ENCODE data around the gene RAD51.
A peak's percentile ranks its signal among the peaks of the same experiment; 100 is the strongest.

The RAD51 gene

DNA sequence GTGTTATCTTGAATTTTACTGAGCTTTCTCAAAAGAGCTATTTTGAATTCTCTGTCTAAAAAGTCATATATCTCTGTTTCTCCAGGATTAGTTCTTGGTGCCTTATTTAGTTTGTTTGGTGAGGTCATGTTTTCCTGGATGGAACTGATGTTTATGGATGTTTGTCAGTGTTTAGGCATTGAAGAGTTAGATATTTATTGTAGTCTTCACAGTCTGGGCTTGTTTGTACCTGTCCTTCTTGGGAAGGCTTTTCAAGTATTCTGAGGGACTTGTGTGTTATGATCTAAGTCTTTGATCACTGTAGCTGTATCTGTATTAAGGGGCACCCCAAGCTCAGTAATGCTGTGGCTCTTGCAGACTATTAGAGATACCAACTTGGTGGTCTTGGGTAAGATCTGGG, 10.6 kb upstream of the RAD51 start:
- H3K4me3 ChIP-seq (ENCODE audit: low read depth, low read length) = no peak overlapping the region
- TF ChIP-seq, protein P1, sequence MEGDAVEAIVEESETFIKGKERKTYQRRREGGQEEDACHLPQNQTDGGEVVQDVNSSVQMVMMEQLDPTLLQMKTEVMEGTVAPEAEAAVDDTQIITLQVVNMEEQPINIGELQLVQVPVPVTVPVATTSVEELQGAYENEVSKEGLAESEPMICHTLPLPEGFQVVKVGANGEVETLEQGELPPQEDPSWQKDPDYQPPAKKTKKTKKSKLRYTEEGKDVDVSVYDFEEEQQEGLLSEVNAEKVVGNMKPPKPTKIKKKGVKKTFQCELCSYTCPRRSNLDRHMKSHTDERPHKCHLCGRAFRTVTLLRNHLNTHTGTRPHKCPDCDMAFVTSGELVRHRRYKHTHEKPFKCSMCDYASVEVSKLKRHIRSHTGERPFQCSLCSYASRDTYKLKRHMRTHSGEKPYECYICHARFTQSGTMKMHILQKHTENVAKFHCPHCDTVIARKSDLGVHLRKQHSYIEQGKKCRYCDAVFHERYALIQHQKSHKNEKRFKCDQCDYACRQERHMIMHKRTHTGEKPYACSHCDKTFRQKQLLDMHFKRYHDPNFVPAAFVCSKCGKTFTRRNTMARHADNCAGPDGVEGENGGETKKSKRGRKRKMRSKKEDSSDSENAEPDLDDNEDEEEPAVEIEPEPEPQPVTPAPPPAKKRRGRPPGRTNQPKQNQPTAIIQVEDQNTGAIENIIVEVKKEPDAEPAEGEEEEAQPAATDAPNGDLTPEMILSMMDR (IDR thresholded peaks at IDR 0.05; ENCODE audit: control insufficient read depth, extremely low read depth, insufficient read depth) = no peak
- DNase-seq (ENCODE audit: low read depth) = no peak

DNA sequence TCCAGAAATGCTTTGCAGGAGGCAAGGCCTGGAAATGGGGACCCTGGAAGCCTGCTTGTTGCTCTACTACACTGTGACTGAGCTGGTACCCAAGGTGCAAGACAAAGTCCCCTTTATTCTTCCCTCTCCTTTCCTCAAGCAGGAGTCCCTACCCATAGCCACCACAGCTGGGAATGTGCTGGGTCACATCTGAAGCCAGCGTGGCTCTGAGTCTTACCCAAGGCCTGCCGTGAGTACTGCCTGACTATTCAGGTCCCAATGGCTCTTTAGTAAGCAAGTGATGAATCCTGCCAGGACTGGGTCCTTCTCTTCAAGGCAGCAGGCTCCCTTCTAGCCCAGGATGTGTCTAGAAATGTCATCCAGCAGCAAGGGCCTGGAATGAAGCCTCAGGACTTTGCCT, 9.6 kb upstream of the RAD51 start:
- no peak for DNase-seq (ENCODE audit: low read depth)
- H3K4me3 ChIP-seq (ENCODE audit: low read depth, low read length) = no peak overlapping the region
- TF ChIP-seq, protein P1 (IDR thresholded peaks at IDR 0.05; ENCODE audit: control insufficient read depth, extremely low read depth, insufficient read depth) = no peak

DNA sequence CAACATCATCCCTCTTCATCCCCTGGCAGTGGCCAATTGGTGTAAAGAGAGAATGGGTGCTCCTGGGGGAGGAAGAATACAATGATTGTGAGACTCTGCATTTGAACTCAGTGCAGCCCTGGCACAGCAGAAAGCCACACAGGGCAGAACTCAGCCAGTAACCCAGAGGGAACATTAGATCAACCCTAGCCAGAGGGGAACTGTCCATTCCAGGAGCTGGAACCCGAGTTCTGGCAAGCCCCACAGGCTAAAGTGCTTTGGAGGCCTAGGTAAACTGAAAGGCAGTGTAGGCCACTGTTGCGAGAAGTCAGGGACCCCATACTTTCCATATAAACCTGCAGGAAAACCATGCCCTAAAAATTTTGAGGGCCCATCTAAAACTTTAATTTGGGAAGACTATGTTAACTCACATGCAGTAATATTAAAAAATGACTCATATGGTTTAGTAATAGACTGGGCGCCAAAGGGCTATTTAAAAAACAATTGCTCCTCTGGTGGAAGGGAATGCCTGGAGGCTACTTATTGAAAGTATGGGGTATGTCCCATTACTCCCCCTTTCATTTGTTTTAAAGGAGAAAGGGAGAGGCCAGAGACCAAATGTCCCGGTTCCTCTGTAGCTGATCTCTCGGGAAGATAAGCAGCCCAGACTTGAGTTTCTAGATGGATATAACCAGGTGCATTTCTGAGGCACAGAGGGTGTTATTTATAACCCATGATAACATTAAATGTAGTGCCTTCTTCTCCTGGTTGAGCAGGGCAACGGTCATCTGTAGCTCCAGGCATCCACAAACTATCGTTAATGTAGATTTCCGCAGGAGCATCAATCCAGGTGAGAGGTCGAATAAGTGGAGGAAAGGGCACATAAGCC, 5.8 kb upstream of the RAD51 start:
- TF ChIP-seq, protein P1 (IDR thresholded peaks at IDR 0.05; ENCODE audit: control insufficient read depth, extremely low read depth, insufficient read depth) = no peak
- no peak for DNase-seq (ENCODE audit: low read depth)
- no peak overlapping the region for H3K4me3 ChIP-seq (ENCODE audit: low read depth, low read length)

DNA sequence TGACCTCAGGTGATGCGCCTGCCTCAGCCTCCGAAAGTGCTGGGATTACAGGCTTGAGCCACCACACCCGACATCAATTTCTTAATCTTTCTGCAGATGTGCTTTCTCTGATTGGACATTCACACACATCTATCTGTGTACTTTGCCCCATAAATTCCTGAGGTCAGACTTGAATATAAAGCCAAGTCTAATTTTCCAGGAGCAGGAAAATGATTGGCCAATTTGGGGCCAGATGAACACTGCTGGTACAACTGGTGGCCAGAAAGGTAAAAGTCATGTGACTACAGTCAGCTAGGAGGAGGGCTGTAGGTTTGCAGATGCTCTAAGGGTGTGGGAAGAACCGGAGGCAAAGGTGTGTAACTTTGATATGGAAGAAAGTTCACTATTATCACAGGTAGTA, 3.2 kb upstream of the RAD51 start:
- no peak overlapping the region for H3K4me3 ChIP-seq (ENCODE audit: low read depth, low read length)
- DNase-seq (ENCODE audit: low read depth) = no peak
- TF ChIP-seq, protein P1 (IDR thresholded peaks at IDR 0.05; ENCODE audit: control insufficient read depth, extremely low read depth, insufficient read depth) = no peak

DNA sequence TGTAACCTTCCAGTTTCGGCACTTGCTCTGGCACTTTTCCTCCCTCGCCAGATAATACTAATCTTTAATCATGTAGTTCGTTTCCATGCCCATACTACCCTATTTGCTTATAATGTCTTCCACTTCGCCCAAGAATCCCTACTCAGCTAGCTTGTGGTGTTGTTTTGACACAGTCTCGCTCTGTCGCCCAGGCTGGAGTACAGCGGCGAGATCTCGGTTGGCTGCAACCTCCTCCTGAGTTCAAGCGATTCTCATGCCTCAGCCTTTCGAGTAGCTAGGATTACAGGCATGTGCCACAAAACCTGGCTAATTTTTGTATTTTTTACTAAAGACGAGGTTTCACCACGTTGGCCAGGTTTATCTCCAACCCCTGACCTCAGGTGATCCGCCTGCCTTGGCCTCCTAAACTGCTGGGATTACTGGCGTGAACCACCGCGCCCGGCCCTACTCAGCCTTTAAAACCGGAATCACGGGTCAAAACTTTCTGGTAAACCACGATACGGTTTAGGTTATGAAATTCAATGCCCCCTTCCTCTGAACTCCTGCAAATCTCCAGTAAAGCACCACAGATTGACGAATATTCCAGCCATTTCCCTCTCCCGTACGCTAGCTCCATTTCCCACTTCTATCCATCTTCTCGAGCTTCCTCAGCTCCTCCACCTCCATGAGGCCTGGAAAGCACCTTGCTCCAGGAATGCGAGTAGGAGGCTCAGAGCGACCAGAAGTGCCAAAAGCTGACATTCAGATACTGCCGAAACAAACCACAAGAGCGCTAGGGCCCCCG, 878 bp upstream of the RAD51 start:
- TF ChIP-seq, protein P1 (IDR thresholded peaks at IDR 0.05; ENCODE audit: control insufficient read depth, extremely low read depth, insufficient read depth) = no peak
- H3K4me3 ChIP-seq (ENCODE audit: low read depth, low read length) = peak overlapping the region; percentile 83
- no peak for DNase-seq (ENCODE audit: low read depth)

DNA sequence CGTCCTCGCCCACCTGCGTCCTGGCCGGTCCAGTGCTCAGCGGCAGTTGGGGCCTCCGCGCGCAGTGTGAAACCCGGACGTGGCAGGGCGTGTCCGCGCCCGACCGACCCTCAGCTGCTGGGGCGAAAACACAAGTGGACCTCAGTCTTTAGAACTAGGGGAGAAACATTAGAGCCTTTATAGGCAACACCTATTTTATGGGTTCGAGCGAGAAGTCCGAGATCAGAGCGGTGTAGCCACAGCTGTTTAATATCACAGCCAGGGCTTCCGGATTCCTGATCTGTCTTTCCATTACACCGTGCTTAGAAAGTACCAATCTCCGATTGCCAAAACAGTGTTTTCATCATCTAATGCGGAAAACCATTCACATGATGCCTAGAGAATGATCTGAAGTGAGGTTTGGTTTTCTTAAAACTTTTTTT, 506 bp downstream of the RAD51 start:
- DNase-seq (ENCODE audit: low read depth) = no peak
- TF ChIP-seq, protein P1 (IDR thresholded peaks at IDR 0.05; ENCODE audit: control insufficient read depth, extremely low read depth, insufficient read depth) = no peak

More for the DNA sequence above, 506 bp downstream of the RAD51 start:
- H3K4me3 ChIP-seq (ENCODE audit: low read depth, low read length) = peak overlapping the region; percentile 83
